ENCODE results near the gene SSBP3.

GRCh38 chr1:54379555-54380289 is 26.5 kb downstream of the SSBP3 start:
- TF ChIP-seq ZNF274 (IDR thresholded peaks at IDR 0.05; ENCODE audit: low read depth, low read length): no peak
- TF ChIP-seq YY1 (IDR thresholded peaks at IDR 0.05; ENCODE audit: insufficient read depth, insufficient read length): no peak
